ENCODE measurements around the gene PLXNB3.

PLXNB3 gene

GRCh38 chrX:153806999-153807575, 43.0 kb downstream of the PLXNB3 start:
- H3K79me2 ChIP-seq (ENCODE audit: control insufficient read depth, insufficient read depth, low read length, poor library complexity) = no peaks in the 10 kb centered on the region
- no peak overlapping the region for H2AK5ac ChIP-seq (ENCODE audit: low read length)
- no peak overlapping the region for H4K91ac ChIP-seq (ENCODE audit: low read depth, low read length)
- H2BK12ac ChIP-seq (ENCODE audit: low read length) = no peak overlapping the region
- no peak overlapping the region for H4K8ac ChIP-seq (ENCODE audit: low read depth, low read length)
- no peak overlapping the region for H3K14ac ChIP-seq (ENCODE audit: low read length)
- H3K4ac ChIP-seq (ENCODE audit: low read depth, low read length) = no peak overlapping the region
- no peak for DNase-seq
- no peaks in the 10 kb centered on the region for H3K4me1 ChIP-seq (ENCODE audit: control insufficient read depth in 1 of 2, insufficient read depth in 2 of 2, low read length in 2 of 2)
- no peak overlapping the region for H2BK120ac ChIP-seq (ENCODE audit: insufficient read depth, low read length, poor library complexity)
- H3K9me3 ChIP-seq (ENCODE audit: insufficient read depth, low read depth, low read length) = no peaks in the 10 kb centered on the region
- no peaks in the 10 kb centered on the region for H3K79me1 ChIP-seq (ENCODE audit: low read length)
- no CpG with 5 or more reads among the region's 28 CpGs for WGBS (ENCODE audit: extremely low coverage, insufficient coverage, insufficient read length)
- H3K4me2 ChIP-seq (ENCODE audit: low read length) = no peak overlapping the region
- no peak overlapping the region for H3K27ac ChIP-seq (ENCODE audit: low read depth, low read length)
- H2BK5ac ChIP-seq (ENCODE audit: low read depth, low read length, poor library complexity) = no peak overlapping the region
- no peak overlapping the region for H3K4me3 ChIP-seq (ENCODE audit: low read depth, low read length)
- no peak overlapping the region for H3K9ac ChIP-seq (ENCODE audit: low read length)
- no peak overlapping the region for H2AFZ ChIP-seq (ENCODE audit: insufficient read depth, low read length, poor library complexity)
- H3K27me3 ChIP-seq (ENCODE audit: insufficient read depth, low read length) = no peaks in the 10 kb centered on the region
- H4K12ac ChIP-seq (ENCODE audit: low read depth, low read length) = no peak overlapping the region
- no peak overlapping the region for H3K18ac ChIP-seq (ENCODE audit: low read length)
- no peaks in the 10 kb centered on the region for H3K36me3 ChIP-seq (ENCODE audit: control insufficient read depth in 1 of 2, insufficient read depth in 2 of 2, low read length in 2 of 2)
- no peak overlapping the region for H3K23ac ChIP-seq (ENCODE audit: low read length)

- no peaks in the 10 kb centered on the region for H3K79me1 ChIP-seq (ENCODE audit: low read length)
- H4K12ac ChIP-seq (ENCODE audit: low read depth, low read length) = no peak overlapping the region
- H2BK120ac ChIP-seq (ENCODE audit: insufficient read depth, low read length, poor library complexity) = no peak overlapping the region
- H3K9me3 ChIP-seq (ENCODE audit: insufficient read depth, low read depth, low read length) = no peaks in the 10 kb centered on the region
- no peak overlapping the region for H3K18ac ChIP-seq (ENCODE audit: low read length)
- H3K4ac ChIP-seq (ENCODE audit: low read depth, low read length) = no peak overlapping the region
- WGBS (ENCODE audit: extremely low coverage, insufficient coverage, insufficient read length) = no CpG with 5 or more reads among the region's 19 CpGs
- H3K27ac ChIP-seq (ENCODE audit: low read depth, low read length) = no peak overlapping the region
- H2AFZ ChIP-seq (ENCODE audit: insufficient read depth, low read length, poor library complexity) = no peak overlapping the region
- no peak overlapping the region for H4K91ac ChIP-seq (ENCODE audit: low read depth, low read length)
- DNase-seq = no peak
- no peak overlapping the region for H2AK5ac ChIP-seq (ENCODE audit: low read length)
- H3K23ac ChIP-seq (ENCODE audit: low read length) = no peak overlapping the region
- H3K9ac ChIP-seq (ENCODE audit: low read length) = no peak overlapping the region
- H2BK12ac ChIP-seq (ENCODE audit: low read length) = no peak overlapping the region
- H3K36me3 ChIP-seq (ENCODE audit: control insufficient read depth in 1 of 2, insufficient read depth in 2 of 2, low read length in 2 of 2) = no peaks in the 10 kb centered on the region
- no peak overlapping the region for H3K4me3 ChIP-seq (ENCODE audit: low read depth, low read length)
- no peaks in the 10 kb centered on the region for H3K4me1 ChIP-seq (ENCODE audit: control insufficient read depth in 1 of 2, insufficient read depth in 2 of 2, low read length in 2 of 2)
- H2BK5ac ChIP-seq (ENCODE audit: low read depth, low read length, poor library complexity) = no peak overlapping the region
- no peak overlapping the region for H4K8ac ChIP-seq (ENCODE audit: low read depth, low read length)
- no peaks in the 10 kb centered on the region for H3K79me2 ChIP-seq (ENCODE audit: control insufficient read depth, insufficient read depth, low read length, poor library complexity)
- H3K4me2 ChIP-seq (ENCODE audit: low read length) = no peak overlapping the region
- H3K27me3 ChIP-seq (ENCODE audit: insufficient read depth, low read length) = no peaks in the 10 kb centered on the region
- H3K14ac ChIP-seq (ENCODE audit: low read length) = no peak overlapping the region
Observed at GRCh38 chrX:153807976-153808375, 43.9 kb downstream of the PLXNB3 start.

GRCh38 chrX:153812220-153812619, 48.2 kb downstream of the PLXNB3 start:
- Histone ChIP-seq H2AFZ (ENCODE audit: insufficient read depth, low read length, poor library complexity) (no peak overlapping the region), H3K14ac (ENCODE audit: low read length) (no peak overlapping the region), H3K79me1 (ENCODE audit: low read length) (no peaks in the 10 kb centered on the region), H3K27me3 (ENCODE audit: insufficient read depth, low read length) (no peaks in the 10 kb centered on the region), H3K36me3 (ENCODE audit: control insufficient read depth in 1 of 2, insufficient read depth in 2 of 2, low read length in 2 of 2) (no peaks in the 10 kb centered on the region), H2BK5ac (ENCODE audit: low read depth, low read length, poor library complexity) (no peak overlapping the region), H2BK12ac (ENCODE audit: low read length) (no peak overlapping the region), H3K4me2 (ENCODE audit: low read length) (no peak overlapping the region), H4K12ac (ENCODE audit: low read depth, low read length) (no peak overlapping the region), H3K4ac (ENCODE audit: low read depth, low read length) (no peak overlapping the region), H3K9ac (ENCODE audit: low read length) (no peak overlapping the region), H3K18ac (ENCODE audit: low read length) (no peak overlapping the region), H4K91ac (ENCODE audit: low read depth, low read length) (no peak overlapping the region), H3K27ac (ENCODE audit: low read depth, low read length) (no peak overlapping the region), H3K4me1 (ENCODE audit: control insufficient read depth in 1 of 2, insufficient read depth in 2 of 2, low read length in 2 of 2) (no peaks in the 10 kb centered on the region), H2BK120ac (ENCODE audit: insufficient read depth, low read length, poor library complexity) (no peak overlapping the region), H3K9me3 (ENCODE audit: insufficient read depth, low read depth, low read length) (no peaks in the 10 kb centered on the region), H2AK5ac (ENCODE audit: low read length) (no peak overlapping the region), H3K23ac (ENCODE audit: low read length) (no peak overlapping the region), H4K8ac (ENCODE audit: low read depth, low read length) (no peak overlapping the region), H3K79me2 (ENCODE audit: control insufficient read depth, insufficient read depth, low read length, poor library complexity) (no peaks in the 10 kb centered on the region), H3K4me3 (ENCODE audit: low read depth, low read length) (no peak overlapping the region)
- DNase-seq = no peak
- no CpG with 5 or more reads among the region's 14 CpGs for WGBS (ENCODE audit: extremely low coverage, insufficient coverage, insufficient read length)

GRCh38 chrX:153813161-153813560, 49.1 kb downstream of the PLXNB3 start:
- Histone ChIP-seq H2BK120ac (ENCODE audit: insufficient read depth, low read length, poor library complexity) (no peak overlapping the region), H3K23ac (ENCODE audit: low read length) (no peak overlapping the region), H3K9ac (ENCODE audit: low read length) (no peak overlapping the region), H3K27me3 (ENCODE audit: insufficient read depth, low read length) (no peaks in the 10 kb centered on the region), H3K4me3 (ENCODE audit: low read depth, low read length) (no peak overlapping the region), H3K79me2 (ENCODE audit: control insufficient read depth, insufficient read depth, low read length, poor library complexity) (no peaks in the 10 kb centered on the region), H2BK12ac (ENCODE audit: low read length) (no peak overlapping the region), H3K9me3 (ENCODE audit: insufficient read depth, low read depth, low read length) (no peaks in the 10 kb centered on the region), H4K91ac (ENCODE audit: low read depth, low read length) (no peak overlapping the region), H3K4me2 (ENCODE audit: low read length) (no peak overlapping the region), H4K12ac (ENCODE audit: low read depth, low read length) (no peak overlapping the region), H3K36me3 (ENCODE audit: control insufficient read depth in 1 of 2, insufficient read depth in 2 of 2, low read length in 2 of 2) (no peaks in the 10 kb centered on the region), H4K8ac (ENCODE audit: low read depth, low read length) (no peak overlapping the region), H3K18ac (ENCODE audit: low read length) (no peak overlapping the region), H3K4me1 (ENCODE audit: control insufficient read depth in 1 of 2, insufficient read depth in 2 of 2, low read length in 2 of 2) (no peaks in the 10 kb centered on the region), H2AFZ (ENCODE audit: insufficient read depth, low read length, poor library complexity) (no peak overlapping the region), H3K79me1 (ENCODE audit: low read length) (no peaks in the 10 kb centered on the region), H3K14ac (ENCODE audit: low read length) (no peak overlapping the region), H3K4ac (ENCODE audit: low read depth, low read length) (no peak overlapping the region), H3K27ac (ENCODE audit: low read depth, low read length) (no peak overlapping the region), H2BK5ac (ENCODE audit: low read depth, low read length, poor library complexity) (no peak overlapping the region), H2AK5ac (ENCODE audit: low read length) (no peak overlapping the region)
- no peak for DNase-seq
- no CpG with 5 or more reads among the region's 5 CpGs for WGBS (ENCODE audit: extremely low coverage, insufficient coverage, insufficient read length)
